Measurements from ENCODE around the gene GPR142.

GRCh38 chr17:74318391-74318790 is 48.9 kb upstream of the GPR142 start:
- TF ChIP-seq EP300 (IDR thresholded peaks at IDR 0.05; ENCODE audit: borderline replicate concordance in 1 of 2, control insufficient read depth in 1 of 2, low read depth in 2 of 2, low read length in 2 of 2) (no peak), CTCF (IDR thresholded peaks at IDR 0.05 in 2 of 3, conservative IDR thresholded peaks at IDR 0.05 in 1 of 3; ENCODE audit: control insufficient read depth in 2 of 3, extremely low read depth in 1 of 3, insufficient read depth in 1 of 3, low read depth in 3 of 3, low read length in 3 of 3) (no peak), TCF3 (IDR thresholded peaks at IDR 0.05; ENCODE audit: borderline replicate concordance, insufficient read depth, low read depth, low read length) (0 out of 2 replicates have a peak, but pooled peaks have one; percentile 34), SIN3A (IDR thresholded peaks at IDR 0.05; ENCODE audit: low read depth, low read length) (no peak), SP1 (IDR thresholded peaks at IDR 0.05; ENCODE audit: low read depth, low read length) (no peak), POLR2AphosphoS5 (IDR thresholded peaks at IDR 0.05; ENCODE audit: low read length) (no peak), RBBP5 (conservative IDR thresholded peaks at IDR 0.05) (no peak)

All from GM12878 (cell line).